Loucy (cell line): Measurements from ENCODE around the gene RRAS.
A peak's percentile ranks its signal among the peaks of the same experiment; 100 is the strongest.

Experiments
- H2AFZ ChIP-seq: fragments of 200-600 bp; sonication (generic); 2 replicates; pipeline ENCODE4 v1.6.0; 2016; ENCODE audit warnings: antibody characterized with exemption, mild to moderate bottlenecking, low read length, moderate library complexity
- H3F3A ChIP-seq: fragments of 200-600 bp; 2 replicates; pipeline ENCODE4 v1.6.0; 2016; ENCODE audit warnings: antibody characterized with exemption, low read depth, mild to moderate bottlenecking
- H3K27me3 ChIP-seq: fragments of 200-600 bp; sonication (generic); 2 replicates; pipeline ENCODE4 v1.6.1; 2014; ENCODE audit warnings: low read length, mild to moderate bottlenecking; ENCODE audit not compliant: insufficient read depth, poor library complexity, severe bottlenecking
- H3K36me3 ChIP-seq: fragments of 200-600 bp; sonication (generic); 2 replicates; pipeline ENCODE4 v1.6.1; 2016; ENCODE audit warnings: low read length; ENCODE audit not compliant: insufficient read depth
- H3K4me1 ChIP-seq: fragments of 200-600 bp; sonication (generic); 2 replicates; pipeline ENCODE4 v1.5.1; 2014; ENCODE audit warnings: low read length, mild to moderate bottlenecking; ENCODE audit not compliant: insufficient read depth, poor library complexity, severe bottlenecking
- H3K4me2 ChIP-seq: fragments of 200-600 bp; sonication (generic); 2 replicates; pipeline ENCODE4 v1.6.0; 2014; ENCODE audit warnings: antibody characterized with exemption, low read length, low read depth, mild to moderate bottlenecking; ENCODE audit not compliant: poor library complexity, severe bottlenecking
- H3K4me3 ChIP-seq: fragments of 200-600 bp; sonication (generic); 2 replicates; pipeline ENCODE4 v1.5.1; 2014; ENCODE audit warnings: low read length, mild to moderate bottlenecking, mixed read lengths; ENCODE audit not compliant: poor library complexity, severe bottlenecking
- H3K79me2 ChIP-seq: fragments of 200-600 bp; sonication (generic); 2 replicates; pipeline ENCODE4 v1.6.1; 2014; ENCODE audit warnings: low read length; ENCODE audit not compliant: insufficient read depth
- H3K9ac ChIP-seq: fragments of 200-600 bp; sonication (generic); 2 replicates; pipeline ENCODE4 v1.6.0; 2014; ENCODE audit warnings: mild to moderate bottlenecking, low read depth, low read length, moderate library complexity; ENCODE audit not compliant: poor library complexity, severe bottlenecking
- H3K9me2 ChIP-seq: fragments of 200-600 bp; sonication (generic); replicated peaks from 2 replicates; pipeline ENCODE4 v1.6.1; 2016; ENCODE audit warnings: low read depth, low read length, mixed read lengths
- H3K9me3 ChIP-seq: fragments of 200-600 bp; sonication (generic); 2 replicates; pipeline ENCODE4 v1.6.1; 2014; ENCODE audit warnings: mild to moderate bottlenecking, antibody characterized with exemption, low read length, low read depth; ENCODE audit not compliant: insufficient read depth
- H4K20me1 ChIP-seq: fragments of 200-600 bp; sonication (generic); 2 replicates; pipeline ENCODE4 v1.6.0; 2014; ENCODE audit warnings: antibody characterized with exemption, low read length, mild to moderate bottlenecking; ENCODE audit not compliant: insufficient read depth, poor library complexity, severe bottlenecking
- CTCF ChIP-seq: fragments of 200-600 bp; sonication (generic); conservative IDR thresholded peaks from 2 replicates; pipeline ENCODE4 v1.5.1; 2014; ENCODE audit warnings: mild to moderate bottlenecking, antibody characterized with exemption, low read length
- EZH2phosphoT487 ChIP-seq: fragments of 200-600 bp; IDR thresholded peaks from 2 replicates; pipeline ENCODE4 v1.6.1; 2018; ENCODE audit warnings: antibody characterized with exemption, mild to moderate bottlenecking, moderate library complexity, borderline replicate concordance

Gene RRAS

GRCh38 chr19:49594157-49594992 is 45.6 kb downstream of the RRAS start:
- H3K4me2 ChIP-seq: peak overlapping the region; percentile 77
- H3K27me3 ChIP-seq: peaks cover 5% of the 10 kb centered on the region
- no peak for TF ChIP-seq CTCF
- no peak for TF ChIP-seq EZH2phosphoT487
- peaks cover 41% of the 10 kb centered on the region; the same call in 1 of the 2 replicates for H3K36me3 ChIP-seq
- peaks cover 55% of the 10 kb centered on the region for H3K79me2 ChIP-seq
- peak overlapping the region; percentile 26 for H3K9ac ChIP-seq
- H3K9me2 ChIP-seq: no peaks in the 10 kb centered on the region
- no peaks in the 10 kb centered on the region for H3K9me3 ChIP-seq
- peaks cover 14% of the 10 kb centered on the region; the same call in 1 of the 2 replicates for H3F3A ChIP-seq
- no peak overlapping the region for H2AFZ ChIP-seq
- peaks cover 62% of the 10 kb centered on the region for H4K20me1 ChIP-seq
- peaks cover 20% of the 10 kb centered on the region for H3K4me1 ChIP-seq
- H3K4me3 ChIP-seq: peak overlapping the region; percentile 91

DNA sequence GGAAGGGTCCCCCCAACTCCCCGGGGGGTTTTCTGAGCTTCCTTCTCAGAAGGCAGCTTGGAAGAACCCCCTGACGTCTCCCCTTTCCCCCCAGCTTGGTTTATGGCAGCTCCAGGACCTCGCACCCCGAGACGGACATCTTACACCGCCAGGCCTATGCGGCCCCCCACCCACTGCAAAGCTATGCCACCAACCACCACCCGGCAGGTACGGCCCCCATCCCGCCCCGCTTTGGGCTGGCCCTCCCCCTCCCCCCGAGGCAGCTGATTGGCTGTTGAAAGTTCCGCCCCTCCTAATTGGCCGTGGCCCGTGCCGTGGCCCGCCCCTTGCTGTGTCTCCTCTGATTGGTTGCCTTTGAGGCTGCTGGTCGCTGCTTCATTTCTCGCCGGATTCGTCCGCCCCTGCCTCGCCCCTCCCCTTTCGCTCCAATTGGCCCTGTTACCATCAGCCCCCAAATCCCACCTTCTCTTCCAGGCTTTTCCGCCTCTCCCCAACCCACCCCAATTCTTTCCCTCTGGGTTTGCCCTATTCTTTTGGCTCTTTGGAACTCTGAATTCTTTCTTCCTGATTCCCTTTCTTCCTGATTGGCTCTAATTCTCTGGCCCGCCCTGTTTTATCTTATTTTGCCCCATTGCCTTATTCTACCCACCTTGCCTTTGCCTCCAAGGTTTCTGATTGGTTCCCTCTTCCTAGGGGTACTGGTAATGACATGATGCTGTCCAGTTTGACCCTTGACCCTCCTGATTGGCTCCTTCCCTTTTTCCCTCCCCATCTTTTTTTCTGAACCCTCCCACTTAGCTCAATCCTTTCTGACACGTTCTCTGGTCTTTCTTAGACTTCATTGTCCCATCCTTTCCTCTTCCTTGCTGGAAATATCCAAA is 46.5 kb downstream of the RRAS start:
- Histone ChIP-seq H3K27me3 (peaks cover 5% of the 10 kb centered on the region), H3K4me1 (peaks cover 20% of the 10 kb centered on the region), H3K36me3 (peaks cover 33% of the 10 kb centered on the region; the same call in 1 of the 2 replicates), H3K79me2 (peaks cover 51% of the 10 kb centered on the region), H2AFZ (no peak overlapping the region), H3F3A (peaks cover 14% of the 10 kb centered on the region; the same call in 1 of the 2 replicates), H3K9me3 (no peaks in the 10 kb centered on the region), H3K4me3 (peak overlapping the region; percentile 91), H3K9ac (peak overlapping the region; percentile 99), H4K20me1 (peaks cover 56% of the 10 kb centered on the region), H3K9me2 (no peaks in the 10 kb centered on the region), H3K4me2 (peak overlapping the region; percentile 77)
- TF ChIP-seq CTCF: no peak
- TF ChIP-seq EZH2phosphoT487: no peak

DNA sequence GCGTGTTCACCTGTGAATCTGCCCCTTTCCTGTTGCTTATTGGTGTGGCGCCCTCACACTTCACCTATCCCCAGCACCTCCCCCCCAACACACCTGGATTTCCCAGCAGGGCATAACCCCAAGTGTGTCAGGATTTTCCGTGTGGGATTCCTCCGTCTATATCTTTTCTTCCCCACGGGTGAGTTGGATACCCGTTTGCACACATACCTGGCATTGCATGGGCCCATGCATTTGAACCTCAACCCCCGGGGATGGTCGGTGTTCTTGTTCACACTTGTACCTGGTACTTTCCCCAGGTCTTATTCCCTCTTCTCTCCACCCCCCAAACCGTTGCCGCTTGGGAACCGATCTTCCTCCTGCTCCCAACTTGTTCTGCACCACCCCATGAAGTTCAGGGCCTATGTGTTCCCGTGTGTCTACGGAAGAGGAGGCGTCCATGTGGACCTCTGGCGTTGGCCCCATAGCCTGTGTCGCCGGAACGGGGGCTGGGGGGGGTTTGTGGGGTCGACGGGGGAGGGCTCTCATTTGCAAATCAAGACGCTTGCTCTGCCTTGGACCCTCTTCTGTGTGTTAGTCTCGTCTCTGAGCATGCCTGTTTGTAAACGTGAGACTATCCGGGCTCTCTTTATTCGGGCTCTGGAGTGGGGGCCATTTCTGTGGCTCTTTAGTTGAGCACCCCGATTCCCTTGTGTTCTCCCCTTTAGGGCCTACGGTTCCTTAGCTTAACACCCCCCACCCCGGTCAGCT is 47.3 kb downstream of the RRAS start:
- no peak overlapping the region for H2AFZ ChIP-seq
- peaks cover 14% of the 10 kb centered on the region; the same call in 1 of the 2 replicates for H3F3A ChIP-seq
- H3K4me3 ChIP-seq: peak overlapping the region; percentile 91
- peaks cover 5% of the 10 kb centered on the region for H3K27me3 ChIP-seq
- peaks cover 54% of the 10 kb centered on the region for H4K20me1 ChIP-seq
- H3K9me2 ChIP-seq: no peaks in the 10 kb centered on the region
- H3K4me2 ChIP-seq: peak overlapping the region; percentile 77
- no peak for TF ChIP-seq CTCF
- TF ChIP-seq EZH2phosphoT487: no peak
- H3K9me3 ChIP-seq: no peaks in the 10 kb centered on the region
- H3K79me2 ChIP-seq: peaks cover 48% of the 10 kb centered on the region
- peaks cover 29% of the 10 kb centered on the region; the same call in 1 of the 2 replicates for H3K36me3 ChIP-seq
- H3K9ac ChIP-seq: peak overlapping the region; percentile 99
- H3K4me1 ChIP-seq: peaks cover 20% of the 10 kb centered on the region
